UCSD-AML1 (cell line): Measurements from ENCODE around the gene DLGAP3.

Source experiments
- DNase-seq: peaks from one replicate; lab custom pipeline; 2025; ENCODE audit not compliant: unreplicated experiment; lab: John Stamatoyannopoulos, UW

DLGAP3 gene

DNA sequence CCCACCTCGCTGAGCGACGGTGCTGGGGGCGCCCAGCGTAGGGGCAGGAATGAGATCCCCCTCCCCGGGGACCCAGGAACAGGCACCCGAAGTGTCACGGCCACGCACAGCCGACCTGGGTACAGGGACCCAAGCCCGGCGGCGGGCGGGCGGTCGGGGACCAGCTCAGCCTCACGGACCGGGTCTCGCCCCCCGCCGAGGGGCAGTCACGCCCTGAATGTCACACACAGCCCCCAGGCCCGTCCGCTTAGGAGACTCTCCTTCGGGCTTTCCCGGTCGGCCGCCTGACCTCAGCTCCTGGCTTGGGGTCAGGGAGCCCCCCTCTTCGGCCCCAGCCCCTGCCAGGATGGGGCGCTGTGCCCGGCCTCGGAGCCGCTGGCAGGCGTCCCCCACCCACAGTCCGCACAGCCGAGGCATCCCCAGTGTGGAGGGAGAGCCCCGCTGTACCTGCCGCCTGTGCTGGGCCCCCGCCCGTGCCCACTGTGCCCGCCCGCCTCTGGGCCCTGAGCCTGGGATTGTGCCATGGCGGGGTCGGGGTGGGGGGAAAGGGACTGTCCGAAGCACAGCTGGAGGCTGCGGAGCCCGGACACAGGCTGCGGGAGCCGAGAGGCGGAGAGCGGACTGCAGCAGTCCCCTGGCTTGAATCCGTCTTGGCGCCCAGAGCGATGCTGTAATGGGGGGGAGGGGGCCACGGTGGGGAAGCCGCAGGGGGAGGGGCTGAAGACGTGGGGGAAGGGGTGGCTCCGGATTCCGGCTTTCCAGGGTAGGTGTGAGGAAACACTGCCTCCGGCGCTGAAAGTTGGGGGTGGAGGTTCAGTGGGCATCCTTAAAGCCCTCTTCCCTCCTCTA, 627 bp upstream of the DLGAP3 start:
- no peak for DNase-seq

- no peak for DNase-seq
These were observed 552 bp downstream of the DLGAP3 start for GRCh38 chr1:34928699-34929496.

DNA sequence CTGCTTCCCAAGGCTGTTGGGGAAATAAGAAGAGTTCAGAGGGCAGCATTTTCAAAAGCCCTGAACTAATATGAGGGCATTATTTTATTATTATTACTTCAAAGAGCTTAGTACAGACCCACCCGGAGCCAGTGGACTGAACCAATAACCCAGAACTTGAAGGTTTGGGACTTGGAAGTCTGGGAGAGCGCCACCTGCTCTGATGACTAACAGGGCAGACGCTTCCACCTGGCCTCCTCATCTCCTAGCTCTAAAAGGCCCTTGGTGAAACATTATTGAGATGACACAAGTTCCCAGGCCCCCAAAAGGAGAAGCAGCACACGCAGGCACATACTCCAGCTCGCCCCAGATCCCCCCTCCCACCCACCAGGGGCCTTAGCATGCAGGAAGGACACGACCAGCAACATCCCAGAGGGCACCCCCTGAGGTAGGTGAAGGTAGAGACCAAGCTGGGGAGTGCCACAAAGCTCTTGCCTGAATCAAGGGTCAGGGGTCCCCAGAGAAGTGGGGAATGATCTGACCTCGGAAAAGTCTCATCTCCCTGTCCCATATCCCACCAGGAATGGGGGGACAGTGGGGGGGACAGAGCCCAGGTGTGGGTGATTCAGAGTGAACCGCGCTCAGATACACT, 1.3 kb downstream of the DLGAP3 start:
- no peak for DNase-seq

- no peak for DNase-seq
These were observed 2.1 kb downstream of the DLGAP3 start for GRCh38 chr1:34927316-34927715.

DNA sequence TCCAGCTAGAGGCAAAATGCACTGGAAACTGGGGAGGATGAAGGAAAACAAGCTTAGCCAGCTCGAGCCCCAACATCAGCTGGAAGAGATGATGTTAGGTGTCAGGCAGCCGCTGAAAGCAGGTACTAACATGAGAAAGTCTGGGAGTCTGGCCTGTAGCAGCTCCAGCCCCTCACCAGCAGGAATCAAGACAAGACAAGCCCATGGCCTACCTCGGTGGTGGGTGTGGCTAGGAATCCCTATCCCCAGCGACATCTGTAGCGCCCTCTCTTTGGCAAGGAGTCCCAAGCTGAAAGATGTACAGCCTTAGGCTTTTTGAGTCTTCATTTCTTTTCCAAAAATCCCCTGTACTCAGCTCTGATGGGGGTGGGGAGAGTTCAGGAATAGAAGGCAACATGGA, 2.6 kb downstream of the DLGAP3 start:
- DNase-seq: no peak

- no peak for DNase-seq
These were observed 3.3 kb downstream of the DLGAP3 start for GRCh38 chr1:34926156-34926555.

DNA sequence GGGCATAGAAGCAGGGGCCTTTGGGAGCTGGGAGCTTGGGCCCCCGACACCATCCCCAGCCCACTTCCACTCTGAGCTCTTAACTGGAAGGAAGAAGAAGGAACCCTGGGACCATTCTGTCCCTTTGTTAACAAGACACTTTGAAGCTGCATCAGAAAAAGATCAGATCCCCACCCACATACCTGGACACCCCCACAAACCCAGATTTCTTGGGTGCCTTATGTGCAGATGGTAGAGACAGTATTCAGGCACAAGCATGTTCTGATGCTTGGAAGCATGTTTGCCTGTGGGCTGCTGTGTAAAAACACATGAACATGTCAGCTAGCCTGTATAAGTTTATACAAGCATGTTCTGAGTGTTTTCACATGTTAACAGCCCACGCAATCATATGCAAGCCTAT, 3.7 kb downstream of the DLGAP3 start:
- DNase-seq: no peak

- DNase-seq: peak; percentile 71
These were observed 4.5 kb downstream of the DLGAP3 start for GRCh38 chr1:34924759-34925555.

- no peak for DNase-seq
These were observed 6.0 kb downstream of the DLGAP3 start for GRCh38 chr1:34923490-34923889.

- DNase-seq: peak; percentile 22
These were observed 10.4 kb downstream of the DLGAP3 start for GRCh38 chr1:34918977-34919561.

DNA sequence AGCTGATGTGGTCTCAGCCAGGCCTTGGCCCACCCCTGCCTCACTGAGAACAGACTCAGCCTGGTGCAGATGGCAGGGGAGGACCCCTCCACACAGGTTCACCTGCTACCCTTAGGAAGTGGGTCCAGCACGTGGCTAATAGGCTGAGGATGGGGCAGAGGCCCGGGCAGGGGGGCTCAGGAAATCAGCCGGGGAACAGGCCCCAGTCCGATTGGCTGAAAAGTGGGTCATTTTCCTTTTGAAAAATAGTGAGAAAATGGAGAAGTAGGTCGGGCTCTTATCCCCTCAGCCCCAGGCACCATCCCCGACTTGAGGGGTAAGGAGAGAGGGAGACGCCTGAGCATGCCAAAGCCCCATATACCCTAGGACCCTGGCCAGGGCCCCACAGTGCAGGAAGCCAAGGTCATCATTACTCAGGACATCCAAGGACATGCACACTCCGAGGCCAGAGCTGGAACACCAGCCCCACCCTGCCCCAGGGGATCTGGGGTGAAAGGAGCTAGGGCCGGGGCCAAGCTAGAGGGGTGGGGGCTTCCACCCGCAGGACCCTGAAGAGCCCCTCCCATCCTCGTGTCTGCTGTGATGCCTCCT, 11.0 kb downstream of the DLGAP3 start:
- no peak for DNase-seq

- DNase-seq: no peak
These were observed 12.4 kb downstream of the DLGAP3 start for GRCh38 chr1:34917017-34917416.

GRCh38 chr1:34916104-34916503, 13.3 kb downstream of the DLGAP3 start:
- no peak for DNase-seq

- no peak for DNase-seq
These were observed 13.9 kb downstream of the DLGAP3 start for GRCh38 chr1:34915521-34915920.

- no peak for DNase-seq
These were observed 14.5 kb downstream of the DLGAP3 start for GRCh38 chr1:34914958-34915357.

DNA sequence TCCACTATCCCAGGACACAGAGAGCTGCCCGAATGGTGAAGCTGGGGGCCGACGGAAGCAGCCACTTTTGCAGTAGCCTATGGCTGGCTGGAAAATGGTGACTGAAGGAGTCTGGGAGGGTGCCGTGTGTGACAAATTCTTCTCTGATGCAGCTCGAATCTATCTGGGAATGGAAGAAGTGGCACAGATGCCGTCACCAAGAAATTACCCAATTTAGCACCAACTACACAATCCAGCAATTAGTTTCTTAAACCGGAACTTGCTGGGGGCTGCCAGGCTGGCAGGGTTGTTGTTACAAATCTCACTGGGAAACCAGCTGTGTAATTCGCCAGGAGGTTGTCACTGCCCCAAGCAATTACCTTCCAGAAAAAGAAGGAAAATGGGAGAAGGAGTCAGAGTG, 18.0 kb downstream of the DLGAP3 start:
- DNase-seq: no peak

DNA sequence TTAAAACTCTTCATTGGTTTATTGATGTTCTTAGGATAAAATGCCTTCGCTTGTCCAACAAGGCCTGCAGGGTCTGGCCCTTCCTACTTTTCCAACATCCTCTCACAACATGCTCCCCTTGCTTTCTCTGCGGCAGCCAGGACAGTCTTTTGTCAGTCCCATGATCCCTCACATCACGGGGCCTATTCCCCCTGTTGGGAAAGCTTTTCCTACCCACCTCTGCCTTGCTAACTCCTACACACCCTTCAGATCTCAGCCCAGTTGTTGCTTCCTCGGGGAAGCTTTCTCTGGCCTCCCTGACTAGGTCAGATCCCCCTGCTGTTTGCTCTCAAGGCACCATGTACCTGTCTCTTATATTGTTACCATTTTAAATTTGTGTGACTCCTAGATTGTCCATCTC, 19.0 kb downstream of the DLGAP3 start:
- no peak for DNase-seq

GRCh38 chr1:34908369-34908768, 21.1 kb downstream of the DLGAP3 start:
- no peak for DNase-seq

- DNase-seq: no peak
These were observed 21.9 kb downstream of the DLGAP3 start for GRCh38 chr1:34907487-34908090.

DNA sequence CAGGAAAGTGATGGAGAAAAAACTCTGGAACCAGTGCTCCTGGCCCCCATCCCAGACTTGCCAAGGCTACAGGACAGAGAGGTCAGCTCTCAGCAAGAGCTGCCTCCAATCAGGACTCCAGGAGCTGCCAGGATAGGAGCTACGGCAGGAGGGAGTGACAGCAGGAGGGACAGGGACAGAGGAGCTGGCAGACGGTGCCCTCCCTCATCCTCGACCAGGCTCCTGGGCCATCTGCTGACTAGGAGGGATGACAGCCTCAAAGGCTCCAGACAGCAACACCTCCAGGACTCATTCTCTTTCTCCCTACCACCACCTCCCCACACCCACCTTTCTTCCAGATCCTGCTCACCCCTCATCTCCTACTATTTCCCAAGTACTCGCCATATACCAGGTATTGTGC, 22.7 kb downstream of the DLGAP3 start:
- no peak for DNase-seq
